Chondrocyte (in vitro differentiated cells): ENCODE data around the gene DNAH6. TPM values are rescaled to one million over a fixed set of nuclear protein-coding genes. Genes with fewer than 3 reads are reported as not detected.

Experiments
- DNase-seq: peaks from one replicate; pipeline ENCODE4 v3.0.0; 2021; ENCODE audit warnings: mixed read lengths, low spot score
- H3K27ac Mint-ChIP-seq: one replicate; pipeline ENCODE4 v1.8.0; 2021; ENCODE audit warnings: mild to moderate bottlenecking, moderate library complexity, mixed read lengths; ENCODE audit not compliant: unreplicated experiment
- H3K27me3 Mint-ChIP-seq: 2 replicates; pipeline ENCODE4 v1.8.0; 2021; ENCODE audit warnings: low read depth, mixed read lengths
- H3K36me3 Mint-ChIP-seq: 2 replicates; pipeline ENCODE4 v1.8.0; 2021; ENCODE audit warnings: low read depth, mixed read lengths
- H3K4me1 Mint-ChIP-seq: 2 replicates; pipeline ENCODE4 v1.8.0; 2021; ENCODE audit warnings: low read depth, mild to moderate bottlenecking, mixed read lengths
- H3K4me3 Mint-ChIP-seq: one replicate; pipeline ENCODE4 v1.8.0; 2021; ENCODE audit warnings: mild to moderate bottlenecking, moderate library complexity, mixed read lengths; ENCODE audit not compliant: unreplicated experiment
- H3K9me3 Mint-ChIP-seq: 2 replicates; pipeline ENCODE4 v1.8.0; 2021; ENCODE audit warnings: low read depth, mixed read lengths
- CTCF ChIP-seq: fragments of 200-600 bp; sonication (generic); IDR thresholded peaks from 2 replicates; pipeline ENCODE4 v1.5.0; 2021; ENCODE audit warnings: antibody characterized with exemption, mild to moderate bottlenecking, moderate library complexity
- total RNA-seq: library from RNA; stranded (reverse); gene quantifications from 3 replicates; pipeline ENCODE4 v1.2.1, GENCODE V29; 2021

DNAH6 gene
- total RNA-seq, 1 donor from 2014 or later = not detected

GRCh38 chr2:84559838-84560237 lies 43.5 kb downstream of the DNAH6 start:
- Mint-ChIP-seq H3K36me3 (peaks cover 2% of the 10 kb centered on the region), H3K4me1 (no peaks in the 10 kb centered on the region), H3K27me3 (peaks cover 7% of the 10 kb centered on the region), H3K9me3 (peaks cover 26% of the 10 kb centered on the region), H3K27ac (no peak overlapping the region), H3K4me3 (no peak overlapping the region)
- TF ChIP-seq CTCF = no peak
- no peak for DNase-seq

- H3K4me1 Mint-ChIP-seq = no peaks in the 10 kb centered on the region
- no peak overlapping the region for H3K27ac Mint-ChIP-seq
- no peaks in the 10 kb centered on the region for H3K9me3 Mint-ChIP-seq
- no peak overlapping the region for H3K4me3 Mint-ChIP-seq
- H3K36me3 Mint-ChIP-seq = no peaks in the 10 kb centered on the region
- DNase-seq = no peak
- H3K27me3 Mint-ChIP-seq = peaks cover 17% of the 10 kb centered on the region
- TF ChIP-seq CTCF = no peak
Measured at GRCh38 chr2:84579661-84580060, 63.4 kb downstream of the DNAH6 start.

- Mint-ChIP-seq H3K4me1 (no peaks in the 10 kb centered on the region), H3K27ac (no peak overlapping the region), H3K9me3 (peaks cover 11% of the 10 kb centered on the region), H3K4me3 (no peak overlapping the region), H3K27me3 (peaks cover 4% of the 10 kb centered on the region), H3K36me3 (peaks cover 2% of the 10 kb centered on the region)
- DNase-seq = no peak
- no peak for TF ChIP-seq CTCF
Measured at GRCh38 chr2:84603911-84604310, 87.6 kb downstream of the DNAH6 start.

GRCh38 chr2:84613082-84613481 lies 96.8 kb downstream of the DNAH6 start:
- Mint-ChIP-seq H3K27ac (no peak overlapping the region), H3K4me3 (no peak overlapping the region), H3K27me3 (peaks cover 9% of the 10 kb centered on the region), H3K36me3 (no peaks in the 10 kb centered on the region), H3K4me1 (no peaks in the 10 kb centered on the region), H3K9me3 (peaks cover 13% of the 10 kb centered on the region)
- DNase-seq = no peak
- no peak for TF ChIP-seq CTCF

GRCh38 chr2:84619794-84620371 lies 103.6 kb downstream of the DNAH6 start:
- Mint-ChIP-seq H3K36me3 (no peaks in the 10 kb centered on the region), H3K27me3 (peaks cover 15% of the 10 kb centered on the region), H3K4me3 (no peak overlapping the region), H3K9me3 (peaks cover 5% of the 10 kb centered on the region), H3K27ac (no peak overlapping the region), H3K4me1 (no peaks in the 10 kb centered on the region)
- no peak for TF ChIP-seq CTCF
- DNase-seq = no peak
